HG03064 (cell line): ENCODE data around the gene PKLR.
"Not testable (repeated sequence)": the region's sequence is repeated elsewhere in the genome, so short reads cannot be mapped to it uniquely, and the experiment has no call there.

Experiments used
- ATAC-seq: cut with Tn5 transposase; IDR thresholded peaks from one replicate; pipeline ENCODE4 v1.9.1; 2021; ENCODE audit warnings: low read depth; ENCODE audit not compliant: unreplicated experiment

Gene PKLR

DNA sequence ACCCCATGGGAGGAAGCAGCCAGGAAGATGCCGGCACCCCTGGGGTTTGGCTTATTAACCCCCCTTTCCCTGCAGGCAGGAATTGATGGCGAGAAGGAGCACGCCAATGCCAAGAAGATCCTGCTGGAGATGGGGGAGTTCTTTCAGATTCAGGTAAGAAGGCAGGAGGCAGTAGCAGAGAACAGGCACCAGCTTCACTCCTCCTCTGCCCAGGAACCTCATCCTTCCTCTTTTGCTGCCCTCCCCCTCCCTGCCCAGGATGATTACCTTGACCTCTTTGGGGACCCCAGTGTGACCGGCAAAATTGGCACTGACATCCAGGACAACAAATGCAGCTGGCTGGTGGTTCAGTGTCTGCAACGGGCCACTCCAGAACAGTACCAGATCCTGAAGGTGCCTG, 18.3 kb upstream of the PKLR start:
- no peak for ATAC-seq

DNA sequence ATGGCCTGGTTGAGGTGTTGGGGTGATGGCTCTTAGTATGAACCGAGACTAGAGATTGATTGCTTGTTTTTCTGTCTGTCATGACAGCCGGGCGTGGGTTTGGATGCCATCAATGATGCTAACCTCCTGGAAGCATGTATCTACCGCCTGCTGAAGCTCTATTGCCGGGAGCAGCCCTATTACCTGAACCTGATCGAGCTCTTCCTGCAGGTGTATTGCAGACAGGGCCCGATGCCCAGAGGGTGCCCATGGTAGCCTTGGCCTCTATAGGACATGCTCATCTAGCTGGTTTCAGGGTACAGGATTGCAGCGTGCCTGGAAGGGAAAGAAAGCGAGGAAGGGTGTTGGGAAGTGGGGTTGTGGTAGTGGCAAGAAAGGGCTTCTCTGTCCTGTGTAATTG, 16.8 kb upstream of the PKLR start:
- no peak for ATAC-seq

DNA sequence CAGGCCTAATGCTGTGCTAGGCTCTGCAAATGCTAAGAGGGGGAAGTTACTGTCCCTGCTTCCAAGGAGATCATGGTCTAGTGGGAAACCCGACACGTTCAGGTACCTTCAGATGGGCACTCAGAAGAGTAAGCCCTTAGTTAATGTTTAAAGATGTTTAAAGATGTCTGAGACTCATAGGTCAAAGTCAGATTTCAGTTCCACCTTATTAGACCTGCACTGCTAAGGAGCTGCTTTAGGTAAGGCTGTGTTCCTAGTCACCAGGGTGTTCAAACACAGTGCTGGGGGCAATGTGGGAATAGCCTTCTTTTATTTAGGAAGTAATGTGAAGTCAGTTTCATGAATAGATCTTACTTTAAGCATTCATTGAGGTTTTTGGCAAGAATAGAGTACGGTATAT, 15.7 kb upstream of the PKLR start:
- ATAC-seq, result no peak

DNA sequence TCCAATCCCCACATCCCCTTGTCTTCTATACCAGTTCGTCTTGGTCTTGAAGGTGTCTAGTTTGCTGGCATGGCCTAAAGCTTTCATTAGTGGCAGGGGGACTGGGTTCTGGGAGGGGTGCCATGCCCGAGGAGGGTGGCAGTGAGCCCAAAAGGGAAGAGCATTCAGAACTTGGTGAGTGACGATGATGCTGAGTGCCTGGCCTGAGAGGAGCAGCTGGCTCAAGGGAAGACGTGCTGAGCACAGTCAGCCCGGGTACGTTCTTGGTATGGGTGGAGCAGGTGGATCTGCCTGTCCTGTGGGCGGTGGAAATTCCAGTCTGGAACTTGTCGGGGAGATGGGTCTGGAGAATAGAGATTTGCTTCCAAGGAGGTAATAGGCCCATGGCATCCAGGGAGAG, 12.0 kb upstream of the PKLR start:
- ATAC-seq, result no peak

DNA sequence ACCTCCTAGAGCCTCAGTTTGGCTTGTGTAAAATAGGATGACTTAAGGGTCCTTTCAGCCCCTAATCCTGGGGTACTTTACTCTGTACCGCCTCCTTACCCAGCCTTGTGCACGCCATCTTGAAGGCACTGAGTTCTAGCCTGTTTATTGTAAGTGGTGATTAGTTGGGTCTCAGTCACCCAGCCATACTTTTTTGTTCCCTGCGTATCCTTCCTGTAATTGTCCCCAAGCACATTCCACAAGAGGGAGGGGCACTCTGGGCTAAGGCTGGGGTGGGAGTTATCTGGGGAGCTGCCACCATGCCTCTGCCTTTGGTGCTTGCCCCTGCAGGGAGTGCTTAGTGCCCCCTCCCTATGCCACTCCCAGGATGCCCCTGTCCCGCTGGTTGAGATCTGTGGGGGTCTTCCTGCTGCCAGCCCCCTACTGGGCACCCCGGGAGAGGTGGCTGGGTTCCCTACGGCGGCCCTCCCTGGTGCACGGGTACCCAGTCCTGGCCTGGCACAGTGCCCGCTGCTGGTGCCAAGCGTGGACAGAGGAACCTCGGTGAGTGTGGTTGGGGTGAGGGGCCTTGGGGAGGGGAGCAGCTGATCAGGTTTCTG, 8.3 kb upstream of the PKLR start:
- no peak for ATAC-seq

DNA sequence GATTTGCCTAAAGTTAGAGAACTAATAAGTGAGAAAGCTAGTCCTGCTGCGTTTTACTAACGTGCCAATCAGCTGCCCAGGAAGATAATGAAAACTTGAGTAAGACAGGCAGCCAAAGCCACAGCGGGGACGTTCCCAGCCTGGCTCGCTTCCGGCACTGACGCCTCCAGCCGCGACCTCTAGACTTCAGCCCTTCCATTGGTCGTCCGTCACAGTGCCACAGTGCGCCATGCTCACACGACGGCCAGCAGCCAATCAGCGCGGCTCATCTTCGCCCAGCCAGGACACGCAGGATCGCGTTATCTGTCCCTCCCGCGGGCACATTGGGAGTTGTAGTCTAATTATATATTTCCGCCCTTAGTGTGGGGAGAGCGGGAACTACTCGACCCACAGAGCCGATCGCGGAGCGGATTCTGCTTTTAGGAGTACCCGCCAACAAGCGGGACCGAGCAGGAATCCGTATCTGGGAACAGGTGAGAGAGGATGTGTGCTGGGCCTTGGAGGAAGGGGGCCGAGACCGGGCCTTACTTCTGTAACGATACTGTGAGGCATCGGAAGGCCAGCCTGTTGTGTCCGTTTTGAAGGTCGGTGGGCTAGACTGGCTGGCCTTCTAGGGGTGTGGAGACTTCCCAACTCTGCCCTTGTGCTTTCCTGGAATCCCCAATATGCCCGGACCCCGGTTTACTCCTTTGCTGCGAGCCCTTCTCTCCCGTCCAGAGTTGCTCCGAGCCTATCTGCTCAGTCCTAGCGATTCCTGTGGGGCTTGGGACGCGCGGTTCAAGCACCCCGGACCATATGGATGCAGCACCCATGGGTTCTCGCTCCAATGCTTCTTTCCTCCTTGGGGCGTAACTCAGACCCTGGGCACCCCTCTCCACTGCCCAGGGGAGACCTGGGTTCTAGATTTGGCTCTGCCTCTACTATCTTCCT, 7.5 kb upstream of the PKLR start, which contains the start of gene FDPS:
Gene FDPS (plus strand): TSS at position 374 of the 930 bp plus-strand sequence. CDS start 924 bp downstream, outside the sequence.
- ATAC-seq, result peak; percentile 89

DNA sequence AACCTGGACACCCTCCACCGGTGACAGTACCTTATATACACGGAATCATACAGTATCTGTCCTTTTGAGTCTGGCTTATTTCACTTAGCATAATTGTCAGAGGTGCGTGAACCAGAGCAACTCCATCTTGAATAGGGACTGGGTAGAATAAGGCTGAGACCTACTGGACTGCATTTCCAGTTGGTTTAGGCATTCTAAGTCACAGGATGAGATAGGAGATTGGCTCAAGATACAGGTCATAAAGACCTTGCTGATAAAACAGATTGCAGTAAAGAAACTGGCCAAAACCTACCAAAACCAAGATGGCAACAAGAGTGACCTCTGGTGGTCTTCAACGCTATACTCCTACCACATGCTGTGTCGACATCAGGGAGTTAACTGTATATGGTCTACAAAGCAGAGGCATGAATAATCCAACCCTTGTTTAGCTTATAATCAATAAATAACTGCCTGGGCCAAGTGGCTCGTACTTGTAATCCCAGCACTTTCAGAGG, 6.1 kb upstream of the PKLR start:
- ATAC-seq, result no peak

DNA sequence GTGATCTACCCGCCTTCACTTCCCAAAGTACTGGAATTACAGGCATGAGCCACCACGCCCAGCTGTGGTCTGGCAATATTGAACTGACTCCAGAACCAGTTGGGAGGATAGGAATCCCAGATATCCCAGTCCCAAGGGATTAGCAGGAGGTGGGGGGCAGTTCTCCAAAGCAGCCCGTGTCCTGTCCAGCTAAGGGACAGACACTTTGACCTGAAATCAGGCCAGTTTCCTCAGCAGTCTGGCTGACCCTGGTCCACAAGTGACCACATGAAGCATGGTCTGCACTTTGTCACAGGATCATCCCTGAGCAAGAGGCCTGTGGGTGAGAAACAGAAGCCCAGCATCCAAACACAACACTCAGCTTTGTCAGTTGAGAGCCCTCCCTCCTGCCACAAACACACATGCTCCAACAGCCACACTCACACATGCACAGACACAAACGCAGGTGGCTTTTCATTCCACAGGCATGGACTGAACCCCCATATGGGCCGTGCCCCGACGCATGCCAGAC, 4.7 kb upstream of the PKLR start:
- ATAC-seq, result no peak

DNA sequence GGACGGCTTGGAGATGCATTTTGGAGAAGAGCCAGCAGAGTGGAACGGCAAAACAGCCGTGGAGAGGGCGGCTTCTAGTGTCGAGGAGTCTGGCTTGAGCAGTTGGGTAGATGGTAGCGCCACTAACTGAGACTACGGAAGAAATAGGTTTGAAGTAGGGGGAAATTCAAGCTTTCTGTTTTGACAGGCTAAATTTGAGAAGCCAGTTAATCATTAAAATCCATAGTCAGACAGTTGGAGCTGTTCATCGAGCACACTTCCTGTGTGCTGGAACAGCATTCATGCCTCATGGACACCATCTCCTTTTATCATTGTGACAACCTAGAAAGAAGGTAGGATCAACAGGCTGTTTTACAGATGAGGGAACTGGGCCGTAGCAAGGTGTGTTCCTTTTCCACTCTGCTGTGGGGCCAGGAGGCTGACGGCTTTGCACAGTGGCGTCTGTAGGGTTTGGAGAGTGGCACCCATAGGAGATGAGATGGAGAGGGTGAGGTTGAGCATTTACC, 3.4 kb upstream of the PKLR start:
- ATAC-seq, result no peak

DNA sequence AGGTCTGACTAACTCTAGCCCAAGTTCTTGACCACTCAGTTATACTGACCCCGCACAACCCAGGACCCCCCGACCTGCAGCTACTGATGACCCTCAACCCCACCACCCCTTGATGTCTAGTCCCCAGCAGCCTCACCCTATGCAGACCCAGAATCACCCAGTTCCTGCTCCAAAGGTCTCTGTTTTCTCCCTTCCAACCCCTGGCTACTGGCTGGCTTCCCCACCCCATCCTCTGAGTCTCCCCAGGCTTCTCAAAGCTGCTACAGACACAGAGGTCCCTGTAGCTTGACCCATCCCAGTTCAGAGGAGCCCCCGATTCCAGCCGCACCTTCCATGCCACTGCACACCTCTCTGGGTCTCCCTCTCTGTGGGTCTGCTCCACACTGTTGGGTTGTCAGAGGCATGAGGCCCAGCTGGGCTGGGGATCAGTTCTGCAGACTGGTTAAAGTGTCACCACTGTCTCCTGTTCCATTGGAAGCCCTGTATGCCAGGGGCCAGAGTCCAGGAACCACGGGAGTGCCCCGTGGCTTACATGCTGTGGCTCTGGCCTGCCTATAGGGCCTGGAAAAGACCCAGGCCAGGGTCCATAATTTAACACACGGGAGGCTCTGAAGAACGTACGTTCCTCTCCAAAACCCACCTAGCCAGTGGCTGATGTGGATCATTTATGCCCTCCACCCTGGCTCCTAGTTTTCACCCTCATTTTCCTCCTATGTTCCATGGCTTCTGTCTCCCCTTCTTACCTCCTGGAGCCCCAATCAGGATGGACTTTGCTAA, 497 bp downstream of the PKLR start:
- ATAC-seq, result no peak

DNA sequence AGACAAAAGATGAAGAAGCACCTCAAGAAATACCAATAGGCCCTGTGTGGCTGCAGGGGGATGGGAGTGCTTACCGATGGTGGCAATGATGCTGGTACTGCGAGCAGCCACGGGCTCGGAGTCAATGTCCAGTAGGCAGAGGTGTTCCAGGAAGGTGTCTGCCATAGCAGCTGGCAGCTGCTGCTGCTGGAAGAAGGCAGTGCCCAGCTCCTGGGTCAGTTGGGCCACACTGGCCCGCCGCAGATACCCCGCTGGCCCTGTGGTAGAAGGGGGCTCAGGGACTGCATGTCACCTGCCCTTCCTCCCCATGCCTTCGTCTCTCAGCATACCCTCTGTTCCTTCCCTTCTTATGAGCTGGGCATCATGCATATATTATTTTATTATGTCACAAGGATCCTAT, 1.2 kb downstream of the PKLR start:
- no peak for ATAC-seq

DNA sequence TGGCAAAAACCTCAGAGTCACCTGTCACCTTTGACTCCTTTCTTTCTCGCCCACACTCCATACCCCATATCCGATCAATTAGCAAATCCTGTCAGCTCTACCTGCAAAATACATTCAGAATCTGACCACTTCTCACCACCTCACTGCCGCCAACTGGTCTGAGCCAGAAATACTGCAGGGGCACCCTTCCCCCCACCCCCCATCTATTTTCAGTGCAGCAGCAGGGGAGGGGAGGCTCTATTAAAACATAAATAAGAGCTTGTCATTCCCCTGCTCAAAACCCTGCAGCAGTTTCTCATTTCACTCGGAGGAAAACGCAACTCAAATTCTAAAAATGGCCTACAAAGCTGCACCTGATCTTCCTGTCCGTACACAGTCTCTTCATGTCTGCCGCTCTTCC, 3.9 kb downstream of the PKLR start:
- no peak for ATAC-seq

DNA sequence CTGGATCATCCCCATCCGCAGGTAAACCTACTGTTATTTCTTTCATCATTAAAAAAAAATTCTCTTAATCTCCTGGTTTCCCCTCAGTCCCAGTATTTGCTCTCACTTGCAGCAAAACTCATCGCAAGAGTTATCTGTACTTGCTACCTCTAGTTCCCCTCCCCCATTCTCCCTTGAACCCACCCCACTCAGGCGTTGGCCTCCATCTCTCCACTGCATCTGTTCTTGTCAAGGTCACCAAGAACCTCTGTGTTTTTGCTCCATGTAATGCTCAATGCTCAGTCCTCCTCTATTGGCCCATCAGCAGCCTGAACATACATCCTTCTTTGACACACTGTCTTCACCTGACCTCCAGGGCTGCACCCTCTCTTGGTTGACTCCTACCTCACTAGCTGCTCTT, 4.6 kb downstream of the PKLR start:
- ATAC-seq, result no peak

DNA sequence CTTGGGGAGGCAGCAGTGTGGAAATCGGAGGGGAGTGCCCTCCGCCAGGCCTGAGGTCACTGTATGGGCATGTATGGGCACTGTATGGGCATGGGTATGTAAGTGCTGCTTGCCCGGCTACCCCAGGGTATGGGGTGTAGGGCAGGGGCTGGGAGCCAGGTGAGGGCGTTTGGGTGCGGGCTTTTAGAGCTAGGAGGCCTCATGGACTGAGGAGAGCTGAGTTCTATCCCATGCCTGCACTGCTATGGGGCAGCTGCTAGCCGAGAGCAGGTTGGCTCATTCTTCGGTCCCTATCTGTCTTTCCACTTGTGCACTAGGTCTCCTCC, 5.3 kb downstream of the PKLR start:
- ATAC-seq, result no peak

DNA sequence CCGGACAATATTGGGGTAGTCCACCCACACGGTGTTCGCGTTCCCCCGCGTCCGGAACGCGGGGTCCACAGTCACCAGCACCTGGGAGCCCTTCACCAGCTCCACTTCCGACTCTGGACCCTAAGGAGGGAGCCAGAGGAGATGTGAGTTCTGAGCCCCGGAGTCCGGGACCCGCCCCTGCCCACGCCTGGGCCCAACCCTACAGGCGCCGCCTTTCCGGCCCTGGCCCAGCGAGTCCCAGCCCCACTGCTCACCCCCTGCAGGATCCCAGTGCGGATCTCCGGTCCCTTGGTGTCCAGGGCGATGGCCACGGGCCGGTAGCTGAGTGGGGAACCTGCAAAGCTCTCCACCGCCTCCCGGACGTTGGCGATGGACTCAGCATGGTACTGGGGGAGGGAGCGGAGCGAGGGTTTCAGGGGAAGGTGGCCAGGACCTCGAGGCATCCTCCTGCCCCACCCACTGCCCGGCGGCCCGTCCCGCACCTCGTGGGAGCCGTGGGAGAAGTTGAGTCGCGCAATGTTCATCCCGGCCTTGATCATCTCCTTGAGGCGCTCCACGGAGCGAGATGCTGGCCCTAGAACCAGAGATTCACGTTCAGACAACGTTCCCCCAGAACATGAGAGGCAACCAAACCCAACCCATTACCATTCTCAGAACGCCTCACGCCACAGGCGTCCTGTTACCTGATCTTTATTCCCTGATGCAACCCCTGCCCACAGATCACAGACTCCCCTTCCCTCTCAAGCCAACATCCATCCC, 5.9 kb downstream of the PKLR start:
- ATAC-seq, result no peak

DNA sequence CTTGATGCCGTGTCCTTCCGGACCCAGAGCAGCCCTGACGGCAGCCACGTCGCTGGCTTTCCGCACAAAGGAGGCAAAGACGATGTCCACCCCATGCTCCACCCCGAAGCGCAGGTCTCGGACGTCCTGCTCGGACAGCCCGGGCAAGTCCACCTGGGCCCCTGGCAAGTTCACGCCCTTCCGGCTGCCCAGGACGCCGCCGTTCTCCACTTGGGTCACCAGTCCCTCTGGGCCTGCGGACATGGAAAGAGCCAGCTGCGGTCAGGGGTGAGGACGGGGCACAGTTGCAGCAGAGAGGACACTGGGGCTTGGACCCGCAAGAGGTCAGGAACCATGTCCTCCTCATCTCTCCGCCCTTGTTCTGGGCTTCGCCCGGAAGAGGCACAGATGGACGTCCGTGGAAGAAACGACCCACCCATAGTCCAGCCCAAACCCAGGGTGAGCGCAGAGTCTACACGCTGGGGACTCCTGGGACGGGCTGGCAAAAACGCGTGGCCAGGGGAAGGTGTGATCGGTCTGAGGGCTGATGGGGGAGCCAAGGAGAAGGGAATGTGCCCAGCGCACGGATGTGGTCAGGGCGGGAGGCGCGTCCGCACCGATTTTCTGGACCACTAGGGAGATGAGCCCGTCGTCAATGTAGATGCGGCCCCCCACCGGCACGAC, 6.6 kb downstream of the PKLR start:
- no peak for ATAC-seq

DNA sequence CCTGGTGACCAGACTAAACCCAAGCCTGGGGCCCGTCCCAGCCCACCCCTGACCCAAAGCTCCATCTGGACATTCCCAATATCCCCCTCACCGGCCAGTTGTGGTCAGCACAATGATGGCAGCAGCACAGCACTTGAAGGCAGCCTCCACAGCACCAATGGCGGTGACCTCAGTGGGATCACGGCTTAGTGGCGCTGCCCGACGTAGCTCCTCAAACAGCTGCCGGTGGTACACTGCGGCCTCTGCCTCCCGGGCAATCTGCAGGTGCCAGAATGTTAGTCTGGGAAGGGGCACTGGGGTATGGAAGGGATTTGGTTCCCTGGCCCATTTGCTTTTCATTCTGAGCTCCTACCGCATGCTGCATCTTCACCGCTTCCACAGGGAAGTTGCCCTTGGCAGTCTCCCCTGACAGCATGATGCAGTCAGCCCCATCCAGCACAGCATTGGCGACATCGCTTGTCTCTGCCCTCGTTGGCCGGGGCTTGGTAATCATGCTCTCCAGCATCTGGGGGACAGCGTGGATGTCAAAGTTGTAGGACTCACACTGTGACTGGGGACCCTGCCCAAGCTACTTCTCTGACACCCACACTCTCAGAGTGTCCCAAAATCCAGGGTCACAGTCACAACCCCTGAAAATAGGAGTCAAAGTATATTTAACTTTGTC, 8.0 kb downstream of the PKLR start:
- ATAC-seq, result no peak

DNA sequence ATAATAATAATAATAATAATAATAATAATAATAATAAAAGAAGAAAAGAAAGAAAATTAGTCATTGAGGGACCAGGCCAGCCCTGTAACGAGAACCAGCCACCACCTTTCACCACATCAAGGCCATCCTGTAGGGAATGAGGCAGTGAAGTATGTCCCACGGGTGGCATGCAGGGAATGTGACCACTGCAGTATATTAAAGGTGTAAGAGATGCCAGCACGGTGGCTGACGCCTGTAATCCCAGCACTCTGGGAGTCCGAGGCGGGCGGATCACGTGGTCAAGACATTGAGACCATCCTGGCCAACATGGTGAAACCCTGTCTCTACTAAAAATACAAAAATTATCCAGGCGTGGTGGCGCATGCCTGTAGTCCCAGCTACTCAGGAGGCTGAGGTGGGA, 10.2 kb downstream of the PKLR start:
- ATAC-seq, result not testable (repeated sequence)

DNA sequence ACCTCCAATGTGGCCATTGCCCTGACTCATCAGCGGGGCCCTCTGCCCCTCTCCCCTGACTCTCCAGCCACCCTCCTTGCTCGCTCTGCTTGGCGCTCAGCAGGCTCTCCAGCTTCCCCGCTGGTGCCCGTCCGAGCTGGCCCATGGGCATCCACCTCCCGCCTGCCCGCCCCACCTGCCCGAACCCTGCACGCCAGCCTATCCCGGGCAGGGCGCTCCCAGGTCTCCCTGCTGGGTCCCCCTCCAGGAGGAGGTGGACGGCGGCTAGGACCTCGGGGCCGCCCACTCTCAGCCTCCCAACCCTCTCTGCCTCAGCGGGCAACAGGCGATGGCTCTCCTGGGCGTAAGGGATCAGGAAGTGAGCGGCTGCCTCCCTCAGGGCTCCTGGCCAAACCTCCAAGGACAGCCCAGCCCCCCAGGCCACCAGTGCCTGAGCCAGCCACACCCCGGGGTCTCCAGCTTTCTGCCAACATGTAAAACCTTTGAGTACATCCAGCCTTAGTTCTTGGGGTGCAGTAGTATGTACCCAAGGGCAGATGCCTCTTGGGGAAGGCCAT, 13.2 kb downstream of the PKLR start:
- no peak for ATAC-seq
